Stimulated activated CD4-positive, alpha-beta T cell treated with anti-CD3 and anti-CD28 coated beads, Interleukin-12 subunit alpha, Interleukin-12 subunit beta, amount 100 ng/mL, for 48 hours (primary cell): Measurements from ENCODE around the gene TMED9.
A peak's percentile ranks its signal among the peaks of the same experiment; 100 is the strongest.

Experiments used
- DNase-seq, 3 donors: peaks; one replicate each; pipeline ENCODE4 v3.0.0-alpha.2; 2020; ENCODE audit warnings: low read depth in 2 of 3, low spot score in 1 of 3

TMED9 gene

DNA sequence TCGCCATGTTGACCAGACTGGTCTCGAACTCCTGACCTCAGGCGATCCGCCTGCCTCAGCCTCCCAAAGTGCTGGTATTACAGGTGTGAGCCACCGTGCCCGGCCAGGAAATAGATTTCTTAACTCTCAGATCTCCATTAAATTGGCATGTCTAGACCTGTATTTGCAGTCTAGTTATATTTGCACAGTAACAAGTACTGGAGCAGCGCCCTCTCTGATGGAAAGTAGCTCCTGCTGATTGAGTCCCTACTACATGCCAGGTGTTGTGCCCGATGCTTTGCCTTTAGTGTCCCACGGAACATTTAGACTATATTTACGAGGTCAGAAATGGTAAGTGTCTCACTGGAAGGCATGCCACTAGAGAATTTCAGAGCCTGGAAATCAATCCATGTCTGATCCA is 15.8 kb upstream of the TMED9 start:
- no peak for DNase-seq

DNA sequence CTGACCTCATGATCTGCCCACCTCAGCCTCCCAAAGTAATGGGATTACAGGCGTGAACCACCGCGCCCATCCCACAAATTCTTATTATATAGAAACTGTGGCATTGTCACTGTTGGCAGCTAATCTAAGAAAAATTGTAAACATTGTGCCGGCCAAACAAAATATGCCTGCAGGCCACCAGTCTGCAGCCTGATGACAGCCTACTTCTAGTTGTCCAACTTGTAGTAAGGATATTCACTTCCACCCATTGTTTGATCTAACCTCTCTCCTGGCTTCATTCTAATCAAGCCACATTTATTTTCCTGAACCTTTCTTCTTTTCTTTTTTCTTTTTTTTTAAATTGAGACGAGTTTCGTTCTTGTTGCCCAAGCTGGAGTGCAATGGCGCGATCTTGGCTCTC is 13.7 kb upstream of the TMED9 start:
- no peak for DNase-seq

DNA sequence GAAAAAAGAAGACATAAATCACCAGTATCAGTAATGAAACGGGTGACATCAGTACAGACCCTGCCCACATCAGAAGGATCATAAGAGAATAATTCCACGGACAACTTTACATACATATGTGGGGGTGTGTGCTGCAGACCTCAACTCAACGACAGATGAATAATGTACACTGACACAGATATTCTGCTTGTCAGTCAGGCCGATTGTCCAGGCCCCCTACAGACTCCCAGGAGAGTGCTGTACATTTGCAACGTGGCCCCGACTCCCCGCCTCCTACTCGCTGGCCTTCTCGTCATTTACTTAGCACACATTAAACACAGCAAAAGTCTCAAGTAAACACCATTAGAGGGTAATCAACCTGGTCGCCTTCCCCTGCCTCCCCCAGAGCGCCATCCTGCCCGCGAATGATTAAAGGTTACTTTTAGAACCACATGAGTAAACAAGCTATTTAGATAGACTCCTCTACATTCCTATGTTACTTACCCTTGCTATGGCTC is 3.5 kb upstream of the TMED9 start:
- no peak for DNase-seq

DNA sequence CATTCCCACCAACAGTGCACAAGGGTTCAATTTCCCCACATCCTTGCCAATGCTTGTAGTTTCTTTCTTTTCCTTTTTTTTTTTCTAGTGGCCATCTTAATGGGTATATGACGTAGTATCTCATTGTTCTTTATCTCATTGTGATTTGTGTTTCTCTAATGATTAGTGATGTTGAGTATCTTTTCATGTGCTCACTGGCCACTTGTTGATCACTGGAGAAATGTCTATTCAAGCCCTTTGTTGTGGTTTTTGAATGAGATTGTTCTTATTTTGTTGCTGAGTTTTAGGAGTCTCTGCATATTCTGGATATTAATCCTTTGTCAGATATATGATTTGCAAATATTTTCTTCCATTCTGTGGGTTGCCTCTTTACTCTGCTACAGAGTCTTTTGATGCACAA is 1.6 kb upstream of the TMED9 start:
- no peak for DNase-seq

DNA sequence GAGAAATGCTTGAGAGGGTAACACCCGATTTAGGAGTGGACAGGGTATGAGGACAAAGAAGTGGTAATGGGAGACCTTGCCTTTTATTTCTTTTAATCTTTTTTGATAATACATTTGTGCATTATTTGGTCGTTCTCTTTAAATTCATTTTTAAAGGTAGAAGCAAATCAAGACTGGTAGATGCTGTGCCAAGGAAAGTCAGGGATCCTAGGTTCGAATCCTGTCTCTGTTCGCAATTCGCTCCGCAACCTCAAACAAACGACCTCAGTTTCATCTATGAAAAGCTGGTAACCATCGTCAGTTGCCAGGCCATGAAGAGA is 353 bp upstream of the TMED9 start:
- DNase-seq = no peak

DNA sequence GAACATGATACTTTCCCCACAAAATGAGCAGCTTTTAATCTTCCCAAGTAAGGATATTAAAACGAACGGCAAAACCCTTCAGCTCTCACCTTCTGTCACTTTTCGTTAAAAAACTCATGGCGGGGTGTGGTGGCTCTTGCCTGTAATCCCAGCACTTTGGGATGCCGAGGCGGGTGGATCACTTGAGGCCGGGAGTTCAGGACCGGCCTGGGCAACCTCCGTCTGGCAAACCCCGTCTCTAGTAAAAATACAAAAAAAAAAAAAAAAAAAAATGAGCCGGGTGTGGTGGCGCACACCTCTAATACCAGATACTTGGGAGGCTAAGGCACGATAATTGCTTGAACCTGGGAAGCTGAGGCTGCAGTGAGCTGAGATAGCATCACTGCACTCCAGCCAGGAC is 902 bp downstream of the TMED9 start:
- DNase-seq = no peak

DNA sequence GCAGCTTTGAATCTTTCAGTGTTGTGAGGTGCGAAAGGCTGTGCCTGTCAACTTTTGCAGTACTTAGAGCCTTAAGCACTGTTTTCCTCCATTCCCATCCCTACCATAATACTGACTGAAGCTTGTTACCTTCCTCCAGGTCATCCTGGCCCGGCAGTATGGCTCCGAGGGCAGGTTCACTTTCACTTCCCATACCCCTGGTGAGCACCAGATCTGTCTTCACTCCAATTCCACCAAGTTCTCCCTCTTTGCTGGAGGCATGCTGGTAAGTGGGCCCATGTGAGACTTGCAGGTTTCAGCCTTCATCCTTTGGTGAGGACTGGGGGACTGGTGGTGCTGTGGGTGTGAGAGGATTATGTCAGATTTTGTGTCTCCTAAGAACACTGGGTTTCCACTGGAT is 1.5 kb downstream of the TMED9 start:
- DNase-seq = no peak

DNA sequence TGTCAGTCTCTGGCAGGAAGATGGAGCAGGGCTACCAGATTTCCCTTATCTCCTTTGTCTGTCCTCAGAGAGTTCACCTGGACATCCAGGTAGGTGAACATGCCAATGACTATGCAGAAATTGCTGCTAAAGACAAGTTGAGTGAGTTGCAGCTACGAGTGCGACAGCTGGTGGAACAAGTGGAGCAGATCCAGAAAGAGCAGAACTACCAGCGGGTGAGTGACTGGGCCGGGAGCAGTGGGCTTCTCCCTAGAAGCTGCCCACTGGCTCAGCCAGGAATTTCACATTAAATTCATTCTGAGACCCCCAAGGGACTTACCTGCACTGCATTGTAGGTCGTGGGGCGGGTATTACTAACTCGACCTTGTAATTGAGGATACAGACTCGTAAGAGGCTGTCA is 2.1 kb downstream of the TMED9 start:
- no peak for DNase-seq

DNA sequence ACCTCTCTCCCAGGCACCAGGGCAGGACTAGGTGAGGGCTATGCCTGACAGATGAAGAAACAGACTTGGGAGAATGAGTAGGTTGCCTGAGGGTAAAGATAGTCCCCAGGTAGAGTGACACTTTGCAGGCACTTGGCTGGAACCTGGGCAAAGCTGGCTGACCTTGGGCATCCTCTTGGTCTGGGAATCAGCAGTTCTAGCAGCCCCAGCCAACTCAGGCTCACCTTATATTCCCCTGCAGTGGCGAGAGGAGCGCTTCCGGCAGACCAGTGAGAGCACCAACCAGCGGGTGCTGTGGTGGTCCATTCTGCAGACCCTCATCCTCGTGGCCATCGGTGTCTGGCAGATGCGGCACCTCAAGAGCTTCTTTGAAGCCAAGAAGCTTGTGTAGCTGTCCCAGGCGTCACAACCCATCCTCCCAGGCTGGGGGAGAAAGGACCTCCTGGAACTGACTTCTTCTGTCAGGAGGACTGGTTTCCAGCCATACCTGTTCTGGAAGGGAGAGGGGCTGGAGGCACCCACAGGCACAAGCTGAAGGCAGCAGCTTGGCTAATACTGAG is 3.1 kb downstream of the TMED9 start:
- DNase-seq = no peak

DNA sequence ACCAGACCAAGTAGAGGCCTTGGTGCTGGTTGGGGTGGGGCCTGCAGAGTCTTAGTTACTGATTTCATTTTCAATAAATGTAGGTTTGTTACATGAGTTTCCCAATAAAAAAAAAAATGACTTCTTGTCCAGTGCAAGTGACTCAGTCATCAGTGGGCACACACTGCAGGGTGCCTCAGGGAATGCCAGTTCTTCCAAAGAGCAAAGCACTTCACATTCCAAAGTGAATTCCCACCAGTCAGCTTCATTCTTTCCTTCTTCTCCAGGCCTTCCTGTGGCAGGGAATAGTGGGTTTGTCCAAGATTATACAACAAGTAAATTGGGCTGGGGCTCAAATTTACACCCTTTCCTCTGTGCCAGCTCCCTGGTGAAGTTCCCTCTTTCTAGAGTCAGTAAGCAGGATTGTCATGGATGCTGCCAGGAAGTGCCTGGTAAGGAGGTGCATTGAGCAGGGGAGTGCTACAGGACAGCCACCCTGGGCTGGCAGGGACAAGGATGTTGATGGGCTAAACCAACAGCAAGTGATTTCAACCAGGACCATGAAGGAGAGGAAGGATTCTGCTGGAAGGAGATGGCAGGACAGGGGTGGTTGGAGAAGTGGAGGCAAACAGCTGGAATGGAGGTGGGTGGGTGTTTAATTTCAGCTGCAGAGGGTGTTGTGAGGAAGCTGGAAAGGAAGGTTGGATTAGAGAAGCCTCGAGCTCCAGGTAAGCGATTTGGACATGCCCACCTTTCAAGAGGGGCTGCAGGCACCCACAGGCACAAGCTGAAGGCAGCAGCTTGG is 4.2 kb downstream of the TMED9 start:
- no peak for DNase-seq

DNA sequence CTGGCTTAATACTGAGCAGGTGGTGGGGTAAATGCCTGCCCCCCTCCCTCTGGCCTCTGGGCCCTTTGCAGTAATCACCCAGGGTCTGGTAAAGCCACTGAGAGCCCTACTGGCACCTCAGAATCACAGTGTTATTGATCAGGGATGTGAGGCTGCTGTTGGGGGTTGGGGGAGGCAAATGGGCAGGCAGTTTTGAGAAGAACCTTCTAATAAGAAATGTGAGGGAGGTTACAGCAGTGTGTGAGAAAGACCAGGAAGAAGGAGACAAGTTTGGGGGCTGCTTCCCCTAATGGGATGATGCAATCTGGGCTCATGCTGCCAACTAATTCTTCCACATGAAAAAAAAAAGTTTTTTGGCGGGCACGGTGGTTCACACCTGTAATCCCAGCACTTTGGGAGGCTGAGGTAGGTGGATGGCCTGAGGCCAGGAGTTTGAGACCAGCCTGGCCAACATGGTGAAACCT is 4.8 kb downstream of the TMED9 start:
- DNase-seq = no peak

DNA sequence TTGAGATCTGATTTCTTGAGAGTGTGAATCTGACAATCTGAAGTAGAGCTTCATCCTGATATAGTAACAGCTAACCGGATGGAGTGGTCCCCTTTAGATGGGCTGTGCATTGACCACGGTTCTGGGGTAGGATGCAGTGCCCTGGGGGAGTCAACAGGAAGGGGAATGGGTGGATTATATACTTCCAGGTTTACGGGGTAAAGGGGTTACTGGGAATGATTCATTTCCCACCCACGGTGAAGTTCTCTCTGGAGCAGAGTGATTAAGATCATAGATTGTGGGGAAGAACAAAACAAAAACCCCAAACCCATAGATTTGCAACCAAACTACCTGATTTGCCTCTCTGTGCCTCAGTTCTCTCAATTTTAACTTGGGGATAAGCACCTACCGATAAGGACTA is 6.5 kb downstream of the TMED9 start:
- DNase-seq = no peak

DNA sequence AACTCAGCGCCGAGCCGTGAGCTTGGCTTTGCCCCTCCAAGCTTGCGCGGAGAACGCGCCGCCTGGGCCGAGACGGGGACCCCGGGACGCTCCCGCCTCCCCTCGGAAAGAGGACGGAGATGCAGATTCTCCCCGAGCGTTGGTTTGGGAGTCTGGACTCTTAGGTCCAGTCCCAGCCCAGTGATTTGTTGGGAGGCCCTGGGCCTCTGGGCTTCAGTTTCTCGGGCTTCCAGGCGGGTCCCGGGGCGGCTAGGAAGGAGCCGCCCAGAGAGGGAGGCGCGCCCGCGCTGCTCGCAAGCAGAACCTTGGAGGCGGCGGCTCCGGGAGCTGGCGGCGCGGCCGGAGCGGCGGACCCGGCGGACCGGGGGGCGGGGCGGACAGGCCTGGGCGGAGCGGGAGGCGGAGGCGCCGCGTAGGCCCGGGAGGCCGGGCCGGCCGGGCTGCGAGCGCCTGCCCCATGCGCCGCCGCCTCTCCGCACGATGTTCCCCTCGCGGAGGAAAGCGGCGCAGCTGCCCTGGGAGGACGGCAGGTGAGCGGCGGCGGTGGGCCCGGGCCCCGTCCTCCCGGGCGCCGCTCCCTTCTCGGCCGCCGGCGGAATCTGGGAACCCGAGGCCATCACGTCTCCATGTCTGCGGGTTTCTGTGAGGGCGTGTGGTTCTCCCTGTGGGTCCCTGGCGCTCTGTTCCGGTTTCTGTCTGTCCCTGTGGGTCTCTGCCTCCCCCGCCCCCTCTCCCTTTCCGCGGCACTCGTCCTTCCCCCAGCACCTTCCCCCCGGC is 7.9 kb downstream of the TMED9 start, which contains the start of gene B4GALT7:
TSS of gene B4GALT7 (plus strand) at position 402 of the 777 bp plus-strand sequence. CDS start at position 481, 79 bp downstream.
- DNase-seq = peak; percentile 68 to 88 (median 82)

DNA sequence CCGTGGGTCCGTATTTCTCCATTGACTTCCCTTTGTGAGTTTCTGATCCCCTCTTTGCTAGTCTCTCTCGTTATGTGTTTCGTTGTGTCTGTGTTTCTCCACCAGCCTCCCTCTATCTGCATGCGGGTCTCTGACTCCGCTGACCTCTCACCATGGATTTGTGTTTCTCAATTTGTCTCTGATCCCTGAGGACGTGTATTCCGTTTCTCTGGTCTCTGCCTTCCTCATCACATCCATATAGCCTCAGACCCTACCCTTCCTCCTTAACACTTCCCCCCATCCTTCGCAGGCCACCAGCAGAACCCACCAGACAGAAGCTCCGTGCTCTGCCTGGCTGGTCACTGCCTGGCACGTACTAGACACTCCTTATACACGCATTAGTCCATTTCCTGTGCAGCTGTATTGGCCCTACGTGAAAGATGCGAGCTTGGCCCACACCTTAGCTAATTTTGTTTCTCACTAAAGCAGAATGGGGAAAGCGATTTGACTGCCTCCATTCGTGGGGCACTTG is 8.6 kb downstream of the TMED9 start:
- DNase-seq = no peak

DNA sequence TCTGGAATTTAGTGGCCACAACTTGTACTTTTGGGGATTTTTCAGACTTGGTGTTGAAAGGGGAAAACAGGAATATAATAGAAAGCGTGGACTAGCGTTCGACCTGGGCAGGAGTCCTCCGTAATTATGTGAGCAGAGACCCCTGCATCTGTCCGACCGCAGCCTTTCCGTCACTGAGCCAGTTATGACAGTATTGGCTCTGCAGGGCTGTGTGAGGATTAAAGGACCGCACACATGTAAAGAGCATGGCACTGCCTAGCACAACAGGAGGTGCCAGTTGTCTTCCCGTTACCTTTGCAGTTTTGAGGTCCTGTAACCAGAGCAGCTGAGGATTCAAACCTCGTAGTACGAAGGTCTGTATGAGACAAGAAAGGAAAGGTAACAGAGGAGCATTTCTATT is 9.1 kb downstream of the TMED9 start:
- DNase-seq = no peak

DNA sequence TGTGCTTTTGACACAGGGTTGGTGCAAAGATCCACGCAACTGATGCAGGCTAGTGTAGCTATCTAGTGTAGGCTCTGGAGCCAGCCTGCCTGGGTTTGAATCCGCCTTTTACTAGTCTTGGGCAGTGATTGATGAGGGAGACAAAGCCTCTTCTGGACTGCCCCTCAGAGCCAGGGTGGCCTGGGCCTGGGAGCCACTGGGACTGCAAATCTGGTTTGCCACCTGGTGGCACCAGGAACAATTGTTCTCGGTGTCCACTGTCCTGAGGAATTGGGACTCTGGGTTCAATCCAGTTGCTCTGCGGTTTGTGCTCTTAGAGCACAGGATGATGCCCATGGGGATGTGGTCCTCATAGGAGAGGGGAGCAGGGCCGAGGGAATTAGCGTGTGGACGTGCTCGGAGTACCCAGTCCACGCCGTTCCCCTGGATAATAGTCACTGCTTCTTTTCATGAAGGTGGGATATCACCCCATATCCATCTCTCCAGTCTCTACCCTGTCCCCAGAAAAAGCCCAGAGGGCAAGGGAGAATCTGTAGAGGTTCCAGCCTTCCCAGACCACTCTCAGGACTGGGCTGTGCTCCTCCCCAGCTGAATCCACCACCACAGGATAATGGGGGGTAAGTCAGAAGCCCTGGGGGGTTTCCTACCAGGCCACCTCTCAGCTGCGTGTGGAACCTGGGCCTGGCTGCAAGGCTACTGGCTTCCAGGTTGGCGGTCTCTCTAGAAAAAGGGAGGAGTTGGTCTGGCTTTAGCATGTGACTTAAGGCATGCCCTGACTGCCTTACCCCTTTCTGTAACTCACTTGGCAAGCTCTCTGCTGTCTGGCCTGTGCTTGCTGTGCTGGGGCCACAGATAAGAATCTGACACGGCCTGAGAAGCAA is 9.8 kb downstream of the TMED9 start:
- no peak for DNase-seq

DNA sequence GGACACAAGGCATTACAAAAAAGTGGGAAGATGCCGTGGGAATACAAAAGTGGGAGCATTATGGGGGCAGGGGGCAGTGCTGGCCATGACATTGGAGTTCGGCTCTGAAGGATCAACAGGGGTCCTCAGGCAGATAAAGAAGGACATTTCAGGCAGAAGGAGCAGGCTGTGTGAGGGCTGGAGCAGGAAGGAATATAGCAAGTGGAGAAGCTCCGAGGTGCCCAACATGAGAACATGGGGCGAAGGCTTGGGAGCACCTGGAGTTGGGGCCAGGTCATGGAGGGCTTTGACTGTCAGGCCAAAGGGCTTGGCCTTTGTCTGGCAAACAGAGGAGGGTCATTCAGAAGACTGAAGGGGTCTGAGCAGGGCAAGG is 10.4 kb downstream of the TMED9 start:
- no peak for DNase-seq

DNA sequence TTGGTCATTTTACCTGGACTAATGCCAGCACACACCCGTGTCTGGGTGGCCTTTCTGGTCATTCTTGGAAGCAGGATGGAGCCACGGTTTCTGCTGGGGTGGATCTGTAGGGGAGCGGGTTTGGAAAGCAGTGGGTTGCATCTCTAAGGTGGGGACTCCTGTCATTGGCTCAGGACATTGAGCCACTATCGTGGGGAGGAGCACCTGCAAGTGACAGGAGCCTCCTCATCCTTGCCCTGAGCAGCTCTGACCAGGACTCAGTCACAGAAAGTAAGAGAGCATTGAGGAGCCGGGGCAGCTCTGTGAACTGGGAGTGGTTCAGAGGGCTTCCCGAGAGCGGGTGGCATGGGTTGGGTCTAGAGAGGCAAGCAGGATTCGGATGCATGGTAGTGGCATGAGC is 11.6 kb downstream of the TMED9 start:
- DNase-seq = no peak

DNA sequence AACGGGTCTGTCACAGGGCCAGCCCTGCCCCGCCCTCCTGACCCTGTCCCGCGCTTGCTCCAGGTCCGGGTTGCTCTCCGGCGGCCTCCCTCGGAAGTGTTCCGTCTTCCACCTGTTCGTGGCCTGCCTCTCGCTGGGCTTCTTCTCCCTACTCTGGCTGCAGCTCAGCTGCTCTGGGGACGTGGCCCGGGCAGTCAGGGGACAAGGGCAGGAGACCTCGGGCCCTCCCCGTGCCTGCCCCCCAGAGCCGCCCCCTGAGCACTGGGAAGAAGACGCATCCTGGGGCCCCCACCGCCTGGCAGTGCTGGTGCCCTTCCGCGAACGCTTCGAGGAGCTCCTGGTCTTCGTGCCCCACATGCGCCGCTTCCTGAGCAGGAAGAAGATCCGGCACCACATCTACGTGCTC is 12.1 kb downstream of the TMED9 start:
- DNase-seq = no peak

DNA sequence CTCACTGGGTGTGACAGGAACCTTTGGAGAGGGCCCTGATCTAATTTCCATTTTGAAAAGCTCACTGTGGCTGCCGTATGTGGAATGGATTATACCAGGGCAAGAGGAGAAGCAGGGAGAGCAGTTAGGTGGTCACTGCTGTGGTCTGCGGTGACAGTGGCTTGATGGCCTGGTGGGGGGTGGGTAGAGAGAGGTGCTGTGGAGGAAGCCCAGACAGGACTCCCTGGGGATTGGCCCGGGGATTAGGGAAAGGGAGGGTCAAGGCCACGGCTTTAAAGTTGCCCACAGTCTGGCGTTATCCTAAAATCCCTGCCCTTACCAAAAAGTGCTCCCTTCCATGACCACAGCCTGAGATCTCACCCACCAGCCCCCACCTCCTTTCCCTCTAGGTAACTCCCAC is 12.7 kb downstream of the TMED9 start:
- no peak for DNase-seq

DNA sequence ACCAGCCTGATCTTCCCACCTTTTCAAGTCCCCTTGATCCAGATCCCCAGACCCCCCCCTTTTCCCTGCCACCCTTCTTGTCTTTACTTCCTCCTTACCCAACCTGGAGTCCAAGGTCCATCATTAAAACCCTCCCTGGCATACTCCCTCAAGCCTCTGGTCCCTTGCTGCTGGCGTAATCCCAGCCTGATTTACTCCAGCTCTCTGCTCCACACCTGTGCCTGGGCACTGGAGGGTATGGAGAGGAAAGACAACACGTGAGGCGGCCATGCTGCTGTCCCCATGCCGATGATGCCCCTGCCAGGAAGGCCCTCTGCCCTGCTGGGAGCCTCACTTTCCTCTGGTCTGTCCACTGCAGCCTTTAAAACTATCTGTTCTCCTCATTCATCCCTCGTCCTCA is 13.1 kb downstream of the TMED9 start:
- DNase-seq = no peak
